ENCODE measurements around the gene NHEJ1.

The NHEJ1 gene

GRCh38 chr2:219174801-219175200 is 14.2 kb upstream of the NHEJ1 start:
- H3K27ac ChIP-seq: peak overlapping the region; percentile 98
- no peak for TF ChIP-seq CTCF (conservative IDR thresholded peaks at IDR 0.05)

GRCh38 chr2:219174146-219174545 is 13.5 kb upstream of the NHEJ1 start:
- peak overlapping the region; percentile 98; the same call in 1 of the 2 replicates for H3K27ac ChIP-seq
- TF ChIP-seq CTCF (conservative IDR thresholded peaks at IDR 0.05): no peak

GRCh38 chr2:219173176-219173575 is 12.6 kb upstream of the NHEJ1 start:
- TF ChIP-seq CTCF (conservative IDR thresholded peaks at IDR 0.05): no peak
- no peak overlapping the region; the same call in 1 of the 2 replicates for H3K27ac ChIP-seq

- no peak for TF ChIP-seq CTCF (conservative IDR thresholded peaks at IDR 0.05)
- no peak overlapping the region for H3K27ac ChIP-seq
These were observed 11.9 kb upstream of the NHEJ1 start for GRCh38 chr2:219172231-219173154.

- H3K27ac ChIP-seq: no peak overlapping the region
- peak; percentile 75 for TF ChIP-seq CTCF (conservative IDR thresholded peaks at IDR 0.05)
These were observed 10.6 kb upstream of the NHEJ1 start for GRCh38 chr2:219171231-219171651.

GRCh38 chr2:219169930-219170654 is 9.5 kb upstream of the NHEJ1 start, which contains the start of gene SLC23A3:
Gene SLC23A3, minus strand, starts transcription at chr2:219170029. Its CDS starts 45 bp downstream, at chr2:219169984.
- no peak for TF ChIP-seq CTCF (conservative IDR thresholded peaks at IDR 0.05)
- H3K27ac ChIP-seq: no peak within 1 kb of the TSS

- TF ChIP-seq CTCF (conservative IDR thresholded peaks at IDR 0.05): no peak
- no peak overlapping the region for H3K27ac ChIP-seq
These were observed 8.3 kb upstream of the NHEJ1 start for GRCh38 chr2:219168932-219169331.
